Large intestine (tissue), 3 donors: ENCODE data around the gene TMEM95. TPM values are rescaled to one million over a fixed set of nuclear protein-coding genes. Genes with fewer than 3 reads are reported as not detected.

ENCODE experiments used
- DNase-seq, 2 donors: peaks; one replicate each; pipeline versions ENCODE4 v3.0.0 to v3.0.0-alpha.2; 2013
- H3K27ac ChIP-seq: one replicate; pipeline ENCODE4 v1.5.1; 2013; ENCODE audit warnings: low read length
- H3K27me3 ChIP-seq: 2 replicates; pipeline ENCODE4 v1.6.1; 2013; ENCODE audit warnings: low read length; ENCODE audit not compliant: control insufficient read depth, insufficient read depth
- H3K36me3 ChIP-seq: 2 replicates; pipeline ENCODE4 v1.6.1; 2013; ENCODE audit warnings: low read length; ENCODE audit not compliant: control insufficient read depth, insufficient read depth
- H3K4me1 ChIP-seq: one replicate; pipeline ENCODE4 v1.6.1; 2013; ENCODE audit warnings: low read length; ENCODE audit not compliant: control insufficient read depth, insufficient read depth
- H3K4me3 ChIP-seq: one replicate; pipeline ENCODE4 v1.5.1; 2013; ENCODE audit warnings: low read length
- H3K9me3 ChIP-seq: one replicate; pipeline ENCODE4 v1.6.1; 2013; ENCODE audit warnings: mild to moderate bottlenecking, low read depth, low read length, moderate library complexity; ENCODE audit not compliant: control insufficient read depth
- WGBS: methylation state at CpG from one replicate; pipeline ENCODE4 v1.1.5; 2013; ENCODE audit warnings: low lambda C conversion rate; ENCODE audit not compliant: insufficient coverage; 5-methylcytosine and 5-hydroxymethylcytosine counted together
- polyA plus RNA-seq: library from polyadenylated mRNA; unstranded; fragments of 120-200 nt; gene quantifications from one replicate; pipeline ENCODE4 v1.2.1, GENCODE V29; 2013

The TMEM95 gene
- polyA plus RNA-seq, 1 donor, result 0.04 TPM

GRCh38 chr17:7347630-7348477 is 7.1 kb upstream of the TMEM95 start:
- no peak overlapping the region for H3K4me3 ChIP-seq
- peaks cover 27% of the 10 kb centered on the region for H3K4me1 ChIP-seq
- H3K36me3 ChIP-seq, result no peaks in the 10 kb centered on the region
- peaks cover 4% of the 10 kb centered on the region for H3K9me3 ChIP-seq
- H3K27me3 ChIP-seq, result peaks cover 6% of the 10 kb centered on the region
- peak in 1 of 2 donors; percentile 35 for DNase-seq
- no CpG with 5 or more reads among the region's 19 CpGs for WGBS
- H3K27ac ChIP-seq, result no peak overlapping the region

- peaks cover 4% of the 10 kb centered on the region for H3K9me3 ChIP-seq
- no peak for DNase-seq
- H3K27me3 ChIP-seq, result peaks cover 3% of the 10 kb centered on the region
- H3K36me3 ChIP-seq, result no peaks in the 10 kb centered on the region
- no peak overlapping the region for H3K27ac ChIP-seq
- H3K4me1 ChIP-seq, result peaks cover 31% of the 10 kb centered on the region
- WGBS, result no CpG with 5 or more reads among the region's 19 CpGs
- no peak overlapping the region for H3K4me3 ChIP-seq
Observed at GRCh38 chr17:7348478-7349242, 6.3 kb upstream of the TMEM95 start.

GRCh38 chr17:7351665-7352502 is 3.1 kb upstream of the TMEM95 start, which contains the start of gene KCTD11:
TSS of gene KCTD11 (plus strand) at chr17:7352162.
- H3K27ac ChIP-seq, result peak within 1 kb of the TSS; percentile 100
- peaks cover 4% of the 10 kb centered on the region for H3K27me3 ChIP-seq
- WGBS, result no CpG with 5 or more reads among the region's 91 CpGs
- peak; percentile 82 to 95 for DNase-seq
- peak within 1 kb of the TSS; percentile 100 for H3K4me3 ChIP-seq
- H3K9me3 ChIP-seq, result peaks cover 4% of the 10 kb centered on the region
- peaks cover 31% of the 10 kb centered on the region for H3K4me1 ChIP-seq
- no peaks in the 10 kb centered on the region for H3K36me3 ChIP-seq

DNA sequence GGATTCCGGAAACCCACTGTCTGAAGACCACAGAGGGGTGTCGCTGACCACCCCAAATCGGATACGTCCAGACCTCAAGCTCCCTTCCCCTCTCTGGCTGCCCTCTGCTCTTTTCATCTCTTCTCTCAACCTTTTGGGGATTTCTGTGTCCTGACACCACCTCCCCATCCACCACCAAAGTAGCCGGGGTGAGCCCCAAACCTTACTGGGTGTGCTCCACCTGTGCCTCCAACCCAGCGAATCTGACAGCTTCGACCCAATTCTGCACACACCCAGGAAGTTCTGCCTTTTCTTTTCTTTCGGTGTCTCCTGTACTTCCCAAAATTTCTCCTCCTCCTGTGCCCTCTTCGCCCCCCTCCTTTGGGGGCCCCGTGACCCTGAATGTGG is 2.5 kb upstream of the TMEM95 start:
- DNase-seq, result no peak
- no CpG with 5 or more reads among the region's 10 CpGs for WGBS
- H3K4me3 ChIP-seq, result peak overlapping the region; percentile 100
- H3K27me3 ChIP-seq, result peaks cover 4% of the 10 kb centered on the region
- H3K27ac ChIP-seq, result peak overlapping the region; percentile 100
- peaks cover 4% of the 10 kb centered on the region for H3K9me3 ChIP-seq
- no peaks in the 10 kb centered on the region for H3K36me3 ChIP-seq
- peaks cover 31% of the 10 kb centered on the region for H3K4me1 ChIP-seq

DNA sequence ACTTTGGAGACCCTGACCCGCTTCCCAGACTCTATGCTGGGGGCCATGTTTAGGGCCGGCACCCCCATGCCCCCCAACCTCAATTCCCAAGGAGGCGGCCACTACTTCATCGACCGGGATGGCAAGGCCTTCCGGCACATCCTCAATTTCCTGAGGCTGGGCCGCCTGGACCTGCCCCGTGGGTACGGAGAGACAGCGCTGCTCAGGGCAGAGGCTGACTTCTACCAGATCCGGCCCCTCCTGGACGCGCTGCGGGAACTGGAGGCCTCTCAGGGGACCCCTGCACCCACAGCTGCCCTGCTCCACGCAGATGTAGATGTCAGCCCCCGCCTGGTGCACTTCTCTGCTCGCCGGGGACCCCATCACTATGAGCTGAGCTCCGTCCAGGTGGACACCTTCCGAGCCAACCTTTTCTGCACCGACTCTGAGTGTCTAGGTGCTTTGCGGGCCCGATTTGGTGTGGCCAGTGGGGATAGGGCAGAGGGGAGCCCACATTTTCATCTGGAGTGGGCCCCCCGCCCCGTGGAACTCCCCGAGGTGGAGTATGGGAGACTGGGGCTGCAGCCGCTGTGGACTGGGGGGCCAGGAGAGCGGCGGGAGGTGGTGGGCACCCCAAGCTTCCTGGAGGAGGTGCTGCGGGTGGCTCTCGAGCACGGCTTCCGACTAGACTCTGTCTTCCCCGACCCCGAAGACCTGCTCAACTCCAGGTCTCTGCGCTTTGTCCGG is 1.9 kb upstream of the TMEM95 start:
- Histone ChIP-seq H3K36me3 (no peaks in the 10 kb centered on the region), H3K4me1 (peaks cover 29% of the 10 kb centered on the region), H3K9me3 (peaks cover 4% of the 10 kb centered on the region), H3K4me3 (peak overlapping the region; percentile 100), H3K27ac (no peak overlapping the region), H3K27me3 (peaks cover 4% of the 10 kb centered on the region)
- DNase-seq, result no peak
- no CpG with 5 or more reads among the region's 37 CpGs for WGBS

- H3K4me3 ChIP-seq, result no peak overlapping the region
- peak in 1 of 2 donors; percentile 29 for DNase-seq
- no CpG with 5 or more reads among the region's 9 CpGs for WGBS
- H3K9me3 ChIP-seq, result peaks cover 4% of the 10 kb centered on the region
- H3K4me1 ChIP-seq, result peaks cover 19% of the 10 kb centered on the region
- no peak overlapping the region for H3K27ac ChIP-seq
- H3K27me3 ChIP-seq, result peaks cover 4% of the 10 kb centered on the region
- no peaks in the 10 kb centered on the region for H3K36me3 ChIP-seq
Observed at GRCh38 chr17:7354262-7354843, 603 bp upstream of the TMEM95 start.

GRCh38 chr17:7355573-7355972 is 617 bp downstream of the TMEM95 start:
- WGBS, result no CpG with 5 or more reads among the region's 8 CpGs
- H3K36me3 ChIP-seq, result no peaks in the 10 kb centered on the region
- H3K27me3 ChIP-seq, result peaks cover 4% of the 10 kb centered on the region
- H3K4me1 ChIP-seq, result peaks cover 13% of the 10 kb centered on the region
- peaks cover 4% of the 10 kb centered on the region for H3K9me3 ChIP-seq
- H3K27ac ChIP-seq, result no peak overlapping the region
- no peak overlapping the region for H3K4me3 ChIP-seq
- no peak for DNase-seq

DNA sequence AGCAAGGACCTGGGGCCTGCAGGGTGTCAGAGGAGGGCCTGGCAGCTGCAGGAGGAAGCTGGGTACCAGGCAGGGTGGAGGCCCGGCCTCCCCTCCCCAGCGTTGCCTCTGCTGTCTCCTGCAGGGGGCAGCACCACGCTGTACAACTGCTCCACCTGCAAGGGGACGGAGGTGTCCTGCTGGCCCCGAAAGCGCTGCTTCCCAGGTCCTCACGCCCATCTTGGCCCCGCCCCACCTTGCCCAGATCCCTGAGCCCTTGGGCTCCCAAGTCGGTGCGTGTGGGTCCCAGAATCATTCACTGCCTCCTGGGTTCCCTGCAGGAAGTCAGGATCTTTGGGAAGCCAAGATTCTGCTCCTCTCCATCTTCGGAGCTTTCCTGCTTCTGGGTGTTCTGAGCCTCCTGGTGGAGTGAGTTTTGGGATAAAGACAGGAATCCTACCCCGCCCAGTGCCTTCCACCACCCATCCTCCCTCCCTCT is 1.2 kb downstream of the TMEM95 start:
- H3K27me3 ChIP-seq, result peaks cover 4% of the 10 kb centered on the region
- H3K4me3 ChIP-seq, result no peak overlapping the region
- WGBS, result no CpG with 5 or more reads among the region's 12 CpGs
- H3K9me3 ChIP-seq, result peaks cover 4% of the 10 kb centered on the region
- H3K27ac ChIP-seq, result no peak overlapping the region
- peak; percentile 77 for DNase-seq
- no peaks in the 10 kb centered on the region for H3K36me3 ChIP-seq
- peaks cover 13% of the 10 kb centered on the region for H3K4me1 ChIP-seq

DNA sequence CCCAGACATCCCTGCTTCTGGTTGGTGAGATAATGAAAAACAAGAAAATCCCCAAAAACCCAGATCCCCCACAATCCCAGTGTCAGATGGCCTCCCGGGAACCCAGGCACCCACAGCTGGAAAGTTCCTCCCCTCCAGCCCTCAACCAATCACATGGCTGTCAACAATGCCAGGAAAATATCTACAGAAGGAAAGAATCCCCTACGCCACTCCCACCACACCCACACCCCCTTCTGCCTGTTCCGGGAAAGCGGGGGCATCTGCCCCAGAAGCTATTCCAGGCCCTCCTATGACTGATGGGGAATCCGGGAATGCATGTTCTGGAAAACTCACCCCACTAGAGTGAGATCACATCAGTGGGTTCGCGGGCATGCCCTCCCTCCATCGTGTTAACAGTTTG is 1.8 kb downstream of the TMEM95 start:
- no peak overlapping the region for H3K27ac ChIP-seq
- peaks cover 5% of the 10 kb centered on the region for H3K27me3 ChIP-seq
- peaks cover 4% of the 10 kb centered on the region for H3K9me3 ChIP-seq
- no peak overlapping the region for H3K4me3 ChIP-seq
- H3K36me3 ChIP-seq, result no peaks in the 10 kb centered on the region
- no CpG with 5 or more reads among the region's 8 CpGs for WGBS
- H3K4me1 ChIP-seq, result peaks cover 13% of the 10 kb centered on the region
- DNase-seq, result no peak
